Uterus (tissue), 4 donors: ENCODE measurements around the gene LHFPL6. TPM values are rescaled to one million over a fixed set of nuclear protein-coding genes. Genes with fewer than 3 reads are reported as not detected.

Source experiments
- DNase-seq, 2 donors: peaks; one replicate each; pipeline ENCODE4 v3.0.0-alpha.2; 2019 to 2020
- H3K27ac ChIP-seq, 2 donors: fragments of 200-600 bp; sonication (generic); 1 replicate in 1 of 2; 2 replicates in 1 of 2; pipeline ENCODE4 v1.5.1; 2016 to 2018
- H3K27me3 ChIP-seq, 2 donors: fragments of 200-600 bp; sonication (generic); one replicate each; pipeline ENCODE4 v1.5.1; 2018 to 2019; ENCODE audit warnings: control low read depth in 1 of 2
- H3K36me3 ChIP-seq, 2 donors: fragments of 200-600 bp; sonication (generic); one replicate each; pipeline ENCODE4 v1.5.1; 2019; ENCODE audit warnings: control low read depth in 1 of 2
- H3K4me1 ChIP-seq, 2 donors: fragments of 200-600 bp; sonication (generic); one replicate each; pipeline ENCODE4 v1.5.1; 2018 to 2019; ENCODE audit warnings: control low read depth in 1 of 2
- H3K4me3 ChIP-seq, 2 donors: fragments of 200-600 bp; sonication (generic); 1 replicate in 1 of 2; 2 replicates in 1 of 2; pipeline ENCODE4 v1.5.1; 2018 to 2019; ENCODE audit warnings: mild to moderate bottlenecking in 1 of 2
- H3K9me3 ChIP-seq, 2 donors: fragments of 200-600 bp; sonication (generic); one replicate each; pipeline ENCODE4 v1.5.1; 2019; ENCODE audit warnings: control low read depth in 1 of 2
- CTCF ChIP-seq, 4 experiments: fragments of 200-600 bp in 2 of 4; fragments of 450-650 bp in 2 of 4; sonication (generic) in 2 of 4; IDR thresholded peaks; one replicate each; pipeline ENCODE4 v1.5.1; 2016 to 2019; ENCODE audit warnings: antibody characterized with exemption in 4 of 4, mild to moderate bottlenecking in 2 of 4, moderate library complexity in 1 of 4
- POLR2A ChIP-seq, 2 donors: fragments of 450-650 bp; IDR thresholded peaks; one replicate each; pipeline ENCODE4 v1.6.1; 2016; ENCODE audit warnings: antibody characterized with exemption in 2 of 2, mild to moderate bottlenecking in 1 of 2, moderate library complexity in 1 of 2
- intact Hi-C: fragments of 100-400 bp; cut with DNase I; formaldehyde crosslinking; loops from one replicate; pipeline ENCODE4 v1.15.1; 2023; ENCODE audit warnings: low total_unique reads
- total RNA-seq, 4 donors: library from RNA; depleted of rRNA in 3 of 4; stranded (reverse); fragments of >200 nt in 3 of 4; gene quantifications; one replicate each; pipeline versions ENCODE4 v1.1.0 to v1.2.4, GENCODE V29; 2014 to 2023
- donor health status: DM: yes; HTN: yes; CAD: no.

LHFPL6 gene
- total RNA-seq, 4 donors from 2014 or later: 37.9 to 105 (median 86.8) TPM

DNA sequence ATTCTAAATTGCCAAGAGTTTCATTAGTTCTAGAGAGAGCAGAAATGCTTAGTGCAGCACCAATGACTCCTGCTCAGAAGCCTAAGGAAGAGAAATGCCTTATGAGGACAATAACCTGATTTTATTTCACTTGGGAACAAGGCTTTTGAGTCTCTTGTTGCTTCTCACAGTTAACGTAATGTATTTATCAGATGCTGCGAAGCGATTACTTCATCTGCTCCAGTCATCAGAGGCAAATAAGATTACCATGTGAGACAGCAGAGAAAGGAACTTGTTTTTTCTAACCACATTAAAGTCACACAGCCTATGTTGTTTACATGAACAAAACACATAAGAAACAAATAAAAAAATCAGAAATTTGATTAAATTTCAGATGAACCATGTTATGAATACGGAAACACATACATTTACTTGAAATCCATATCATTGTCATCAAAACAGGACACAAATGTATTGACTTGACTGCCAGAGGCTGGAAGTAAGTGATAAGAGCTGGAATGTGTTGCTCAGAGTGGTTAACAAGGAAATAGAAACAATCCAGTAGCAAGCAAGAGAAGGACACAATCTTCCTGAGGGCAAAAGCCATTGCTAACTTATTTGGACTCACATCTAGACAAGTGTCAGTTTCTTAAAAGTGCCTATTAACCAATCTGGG is 147.3 kb downstream of the LHFPL6 start:
- Histone ChIP-seq H3K9me3 (no peaks in the 10 kb centered on the region), H3K4me3 (no peak overlapping the region), H3K27ac (no peak overlapping the region), H3K36me3 (no peaks in the 10 kb centered on the region), H3K4me1 (peaks cover 0 to 9% of the 10 kb centered on the region in 2 donors), H3K27me3 (no peaks in the 10 kb centered on the region)
- DNase-seq: no peak
- TF ChIP-seq CTCF (IDR thresholded peaks at IDR 0.05) (no peak), POLR2A (IDR thresholded peaks at IDR 0.05) (no peak)
- intact Hi-C loops: no loop called here

- H3K27ac ChIP-seq: peak overlapping the region in 1 of 2 donors; percentile 1
- H3K9me3 ChIP-seq: no peaks in the 10 kb centered on the region
- no peaks in the 10 kb centered on the region for H3K36me3 ChIP-seq
- no peak overlapping the region for H3K4me3 ChIP-seq
- no peak for TF ChIP-seq CTCF (IDR thresholded peaks at IDR 0.05)
- no peak for TF ChIP-seq POLR2A (IDR thresholded peaks at IDR 0.05)
- intact Hi-C loops: no loop called here
- H3K4me1 ChIP-seq: peaks cover 0 to 14% of the 10 kb centered on the region in 2 donors
- DNase-seq: no peak
- H3K27me3 ChIP-seq: no peaks in the 10 kb centered on the region
Observed at GRCh38 chr13:39452834-39453233, 150.2 kb downstream of the LHFPL6 start.

- no peaks in the 10 kb centered on the region for H3K9me3 ChIP-seq
- H3K36me3 ChIP-seq: no peaks in the 10 kb centered on the region
- H3K4me1 ChIP-seq: peaks cover 0 to 14% of the 10 kb centered on the region in 2 donors
- no peaks in the 10 kb centered on the region for H3K27me3 ChIP-seq
- no peak overlapping the region for H3K4me3 ChIP-seq
- H3K27ac ChIP-seq: peak overlapping the region in 1 of 2 donors; percentile 1
- intact Hi-C loops: no loop called here
- no peak for DNase-seq
- no peak for TF ChIP-seq POLR2A (IDR thresholded peaks at IDR 0.05)
- TF ChIP-seq CTCF (IDR thresholded peaks at IDR 0.05): no peak
Observed at GRCh38 chr13:39452417-39452816, 150.6 kb downstream of the LHFPL6 start.

DNA sequence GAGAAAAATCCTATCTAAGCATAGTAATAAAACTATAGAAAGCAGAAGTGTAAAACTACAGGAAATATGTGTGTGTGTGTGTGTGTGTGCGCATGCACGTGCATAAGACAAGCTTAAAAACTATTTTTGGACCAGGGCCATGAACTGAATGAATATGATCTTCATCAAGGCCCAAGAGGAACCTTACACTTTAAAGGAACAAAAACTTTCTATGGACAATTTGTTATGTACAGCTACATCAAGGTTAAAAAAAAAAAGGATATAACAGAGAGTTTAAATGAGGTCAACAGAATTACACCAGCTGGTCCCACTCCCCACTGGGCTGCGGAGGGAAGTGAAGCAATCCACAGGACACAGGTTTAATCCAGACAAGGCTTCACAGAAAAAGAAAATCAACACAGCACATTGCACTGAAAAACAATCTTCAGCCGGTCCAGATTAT is 151.1 kb downstream of the LHFPL6 start:
- peak in 1 of 2 donors; percentile 24 for DNase-seq

More for the DNA sequence above, 151.1 kb downstream of the LHFPL6 start:
- intact Hi-C loops: no loop called here
- Histone ChIP-seq H3K27me3 (no peaks in the 10 kb centered on the region), H3K9me3 (no peaks in the 10 kb centered on the region), H3K36me3 (no peaks in the 10 kb centered on the region), H3K27ac (peak overlapping the region in 1 of 2 donors; percentile 8), H3K4me3 (no peak overlapping the region), H3K4me1 (peaks cover 0 to 14% of the 10 kb centered on the region in 2 donors)
- TF ChIP-seq POLR2A (IDR thresholded peaks at IDR 0.05) (no peak), CTCF (IDR thresholded peaks at IDR 0.05) (no peak)
